BE2C (cell line): ENCODE measurements around the gene SPRED3.
"Not testable (repeated sequence)": the region's sequence is repeated elsewhere in the genome, so short reads cannot be mapped to it uniquely, and the experiment has no call there.

Experiments
- DNase-seq: peaks from one replicate; pipeline ENCODE4 v3.0.0-alpha.2; 2020
- H3K27me3 ChIP-seq: fragments of 250-450 bp; sonication (Bioruptor Pico); 2 replicates; pipeline ENCODE4 v1.5.1; 2020; ENCODE audit warnings: mild to moderate bottlenecking
- H3K36me3 ChIP-seq: fragments of 250-450 bp; sonication (Bioruptor Pico); 2 replicates; pipeline ENCODE4 v1.5.1; 2020; ENCODE audit warnings: mild to moderate bottlenecking
- H3K4me1 ChIP-seq: fragments of 250-450 bp; sonication (Bioruptor Pico); 2 replicates; pipeline ENCODE4 v1.5.1; 2020
- H3K4me3 ChIP-seq: 2 replicates; pipeline ENCODE4 v1.5.1; 2011; ENCODE audit warnings: low read depth, low read length
- H3K9me3 ChIP-seq: fragments of 250-450 bp; sonication (Bioruptor Pico); 2 replicates; pipeline ENCODE4 v1.5.1; 2020
- TF ChIP-seq, protein P1 (sequence below): IDR thresholded peaks from 2 replicates; pipeline ENCODE4 v1.5.1; 2012; ENCODE audit warnings: mild to moderate bottlenecking, low read depth, low read length

The SPRED3 gene

DNA sequence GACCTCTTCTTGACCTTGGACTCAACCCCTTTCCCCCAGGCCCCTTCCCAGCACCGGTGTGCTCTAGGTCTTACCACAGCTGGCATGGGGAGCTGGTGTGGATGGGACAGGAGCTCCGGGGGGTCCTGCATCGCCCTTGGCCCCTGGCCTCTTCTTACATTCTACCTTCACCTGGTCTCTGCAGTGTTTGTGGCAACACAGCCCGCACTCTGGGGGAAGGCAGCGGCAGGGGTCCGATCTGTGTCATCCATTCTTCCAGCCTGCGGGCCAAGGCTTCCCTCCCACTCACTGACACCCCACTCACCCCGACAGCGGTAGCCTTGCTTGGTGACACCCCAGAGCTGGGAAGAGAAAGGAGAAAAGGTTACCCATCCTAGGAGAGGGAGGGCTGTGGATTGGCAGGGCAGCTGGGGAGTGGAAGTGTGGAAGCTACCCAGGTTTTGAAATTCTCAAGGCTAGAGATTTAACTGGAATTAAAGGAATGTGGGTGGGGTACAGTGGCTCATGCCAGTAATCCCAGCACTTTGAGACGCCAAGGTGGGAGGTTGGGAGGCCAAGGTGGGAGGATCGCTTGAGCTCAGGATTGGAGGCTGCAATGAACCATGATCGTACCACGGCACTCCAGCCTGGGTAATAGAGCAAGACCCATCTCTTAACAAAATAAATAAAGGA, 22.7 kb downstream of the SPRED3 start:
- no peaks in the 10 kb centered on the region for H3K4me1 ChIP-seq
- H3K4me3 ChIP-seq, result no peak overlapping the region
- H3K9me3 ChIP-seq, result no peaks in the 10 kb centered on the region
- no peak for DNase-seq
- no peaks in the 10 kb centered on the region for H3K27me3 ChIP-seq
- TF ChIP-seq, protein P1, sequence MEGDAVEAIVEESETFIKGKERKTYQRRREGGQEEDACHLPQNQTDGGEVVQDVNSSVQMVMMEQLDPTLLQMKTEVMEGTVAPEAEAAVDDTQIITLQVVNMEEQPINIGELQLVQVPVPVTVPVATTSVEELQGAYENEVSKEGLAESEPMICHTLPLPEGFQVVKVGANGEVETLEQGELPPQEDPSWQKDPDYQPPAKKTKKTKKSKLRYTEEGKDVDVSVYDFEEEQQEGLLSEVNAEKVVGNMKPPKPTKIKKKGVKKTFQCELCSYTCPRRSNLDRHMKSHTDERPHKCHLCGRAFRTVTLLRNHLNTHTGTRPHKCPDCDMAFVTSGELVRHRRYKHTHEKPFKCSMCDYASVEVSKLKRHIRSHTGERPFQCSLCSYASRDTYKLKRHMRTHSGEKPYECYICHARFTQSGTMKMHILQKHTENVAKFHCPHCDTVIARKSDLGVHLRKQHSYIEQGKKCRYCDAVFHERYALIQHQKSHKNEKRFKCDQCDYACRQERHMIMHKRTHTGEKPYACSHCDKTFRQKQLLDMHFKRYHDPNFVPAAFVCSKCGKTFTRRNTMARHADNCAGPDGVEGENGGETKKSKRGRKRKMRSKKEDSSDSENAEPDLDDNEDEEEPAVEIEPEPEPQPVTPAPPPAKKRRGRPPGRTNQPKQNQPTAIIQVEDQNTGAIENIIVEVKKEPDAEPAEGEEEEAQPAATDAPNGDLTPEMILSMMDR, result no peak
- no peaks in the 10 kb centered on the region for H3K36me3 ChIP-seq

DNA sequence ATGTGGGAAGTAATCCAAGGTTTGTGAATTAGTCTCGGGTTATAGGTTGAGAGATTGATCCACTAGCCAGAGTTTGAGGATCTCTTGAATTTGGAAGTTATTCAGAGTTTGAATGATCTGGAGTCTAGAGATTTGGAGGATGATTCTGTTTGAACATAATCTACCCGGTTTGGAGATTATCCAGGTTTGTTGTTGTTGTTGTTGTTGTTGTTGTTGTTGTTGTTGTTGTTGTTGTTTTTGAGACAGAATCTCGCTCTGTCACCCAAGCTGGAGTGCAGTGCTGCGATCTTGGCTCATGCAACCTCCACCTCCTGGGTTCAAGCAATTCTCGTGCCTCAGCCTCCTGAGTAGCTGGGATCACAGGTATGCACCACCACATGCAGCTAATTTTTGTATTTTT, 23.4 kb downstream of the SPRED3 start:
- DNase-seq, H3K27me3 ChIP-seq, H3K4me3 ChIP-seq, H3K36me3 ChIP-seq, H3K9me3 ChIP-seq, H3K4me1 ChIP-seq: not testable (repeated sequence)

DNA sequence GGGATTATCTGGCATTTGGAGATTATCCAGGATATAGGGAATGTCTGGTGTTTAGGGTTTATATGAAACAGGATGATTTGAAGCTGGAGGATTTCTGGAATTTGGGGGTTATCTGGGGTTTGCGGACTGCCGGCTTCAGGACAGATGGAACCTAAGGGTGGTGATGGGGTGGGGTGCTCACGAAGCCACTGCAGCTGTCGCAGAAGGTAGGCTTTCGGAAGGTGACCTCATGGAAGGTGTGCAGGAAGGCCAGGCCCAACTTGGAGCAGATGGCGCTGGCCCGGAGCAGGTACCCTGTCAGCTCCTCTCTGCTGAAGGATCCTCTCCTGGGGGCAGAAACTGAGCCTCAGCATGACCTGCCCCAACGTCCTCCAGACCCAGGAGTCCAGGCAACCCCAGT, 24.0 kb downstream of the SPRED3 start:
- Histone ChIP-seq H3K27me3 (no peaks in the 10 kb centered on the region; the same call in 1 of the 2 replicates), H3K36me3 (no peaks in the 10 kb centered on the region), H3K9me3 (no peaks in the 10 kb centered on the region), H3K4me3 (no peak overlapping the region), H3K4me1 (no peaks in the 10 kb centered on the region)
- DNase-seq, result no peak
- TF ChIP-seq, protein P1, result no peak

DNA sequence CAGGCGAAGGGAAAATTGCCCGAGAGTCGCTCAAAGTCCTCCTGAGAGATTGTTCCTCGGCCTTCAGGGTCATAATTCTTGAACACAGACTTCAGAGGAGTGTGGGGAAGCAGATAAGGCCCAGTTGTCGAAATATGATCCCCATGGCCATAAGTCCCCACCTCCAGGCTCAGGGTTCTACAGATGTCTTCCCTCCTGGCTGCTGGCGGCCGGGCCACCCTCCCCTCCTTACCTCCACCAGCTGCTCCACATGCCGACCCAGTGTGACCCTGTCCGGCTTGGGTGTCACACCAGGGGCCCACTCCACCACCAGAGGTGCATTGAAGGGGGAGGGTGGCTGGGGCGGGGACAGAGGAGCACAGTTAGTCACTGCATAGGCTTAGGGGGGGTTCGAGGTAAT, 24.5 kb downstream of the SPRED3 start:
- DNase-seq, result no peak
- H3K27me3 ChIP-seq, result no peaks in the 10 kb centered on the region; the same call in 1 of the 2 replicates
- H3K4me1 ChIP-seq, result no peaks in the 10 kb centered on the region
- no peaks in the 10 kb centered on the region for H3K36me3 ChIP-seq
- TF ChIP-seq, protein P1, result no peak
- no peaks in the 10 kb centered on the region for H3K9me3 ChIP-seq
- no peak overlapping the region for H3K4me3 ChIP-seq

DNA sequence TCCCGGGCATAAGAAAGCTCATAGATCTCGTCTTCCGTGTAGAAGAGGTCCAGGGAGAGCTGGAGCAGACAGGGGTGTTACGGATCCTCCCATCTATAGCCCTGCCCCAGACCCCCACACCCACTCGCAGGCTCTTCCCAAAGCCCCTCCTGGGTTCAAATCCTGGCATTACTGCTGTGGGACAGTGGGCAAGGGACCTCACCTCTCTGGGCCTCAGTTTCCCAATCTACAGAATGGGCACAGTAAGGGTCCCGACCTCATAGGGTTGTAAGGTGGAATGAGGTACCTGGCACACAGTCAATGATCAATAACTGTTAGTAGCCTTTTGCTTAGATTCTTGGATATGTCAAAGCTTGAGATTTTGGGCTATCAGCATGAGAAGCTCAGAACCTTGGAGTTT, 24.9 kb downstream of the SPRED3 start:
- no peaks in the 10 kb centered on the region; the same call in 1 of the 2 replicates for H3K27me3 ChIP-seq
- DNase-seq, result no peak

DNA sequence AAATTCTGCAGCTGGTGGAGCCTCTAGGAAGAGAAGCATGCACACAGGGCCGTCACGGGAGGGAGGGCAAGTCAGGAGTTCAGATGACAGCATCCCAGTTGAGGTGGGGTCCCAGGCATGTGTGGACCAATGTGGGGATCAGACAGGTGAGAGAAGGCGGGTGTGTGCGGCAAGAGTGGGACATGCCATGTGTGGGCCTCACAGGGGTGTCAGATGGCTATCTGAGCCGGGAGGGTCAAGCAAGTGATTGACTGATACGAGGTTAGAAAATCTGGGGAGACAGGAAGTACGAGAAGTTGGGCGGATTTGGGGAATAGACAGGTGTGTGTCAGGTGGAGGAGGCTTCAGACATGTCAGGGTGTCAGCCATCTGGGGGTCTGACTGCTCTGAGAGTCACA, 28.6 kb downstream of the SPRED3 start:
- Histone ChIP-seq H3K4me1 (no peaks in the 10 kb centered on the region), H3K27me3 (no peaks in the 10 kb centered on the region; the same call in 1 of the 2 replicates), H3K36me3 (no peaks in the 10 kb centered on the region), H3K9me3 (no peaks in the 10 kb centered on the region), H3K4me3 (no peak overlapping the region)
- TF ChIP-seq, protein P1, result no peak
- no peak for DNase-seq

More for the DNA sequence above, 24.9 kb downstream of the SPRED3 start:
- no peaks in the 10 kb centered on the region for H3K4me1 ChIP-seq
- TF ChIP-seq, protein P1, result no peak
- no peak overlapping the region for H3K4me3 ChIP-seq
- H3K36me3 ChIP-seq, result no peaks in the 10 kb centered on the region
- H3K9me3 ChIP-seq, result no peaks in the 10 kb centered on the region
